AG09319 (cell line): ENCODE data around the gene EPB41L4B.

Experiments used
- DNase-seq: peaks from one replicate; pipeline ENCODE4 v3.0.0-alpha.2; 2010; ENCODE audit warnings: low read depth; ENCODE audit errors: extremely low read depth
- CTCF ChIP-seq: IDR thresholded peaks from 2 replicates; pipeline ENCODE4 v1.5.1; 2011; ENCODE audit warnings: low read depth, mild to moderate bottlenecking, inconsistent platforms, low read length, moderate library complexity

Gene EPB41L4B

GRCh38 chr9:109276469-109277440 is 44.1 kb downstream of the EPB41L4B start:
- no peak for DNase-seq
- no peak for TF ChIP-seq CTCF

- TF ChIP-seq CTCF = no peak
- no peak for DNase-seq
Measured at GRCh38 chr9:109274884-109275730, 45.8 kb downstream of the EPB41L4B start.

GRCh38 chr9:109273869-109274268 is 47.0 kb downstream of the EPB41L4B start:
- TF ChIP-seq CTCF = no peak
- no peak for DNase-seq

- DNase-seq = no peak
- TF ChIP-seq CTCF = no peak
Measured at GRCh38 chr9:109272745-109273144, 48.1 kb downstream of the EPB41L4B start.

GRCh38 chr9:109272045-109272444 is 48.8 kb downstream of the EPB41L4B start:
- TF ChIP-seq CTCF = no peak
- no peak for DNase-seq

- DNase-seq = no peak
Measured at GRCh38 chr9:109270971-109271925, 49.6 kb downstream of the EPB41L4B start.

More at GRCh38 chr9:109270971-109271925, 49.6 kb downstream of the EPB41L4B start:
- no peak for TF ChIP-seq CTCF
